Subcutaneous adipose tissue (tissue), 4 donors: ENCODE results near the gene SLC38A8. TPM values are rescaled to one million over a fixed set of nuclear protein-coding genes. Genes with fewer than 3 reads are reported as not detected.

Source experiments
- CTCF ChIP-seq: fragments of 450-650 bp; IDR thresholded peaks from one replicate; pipeline ENCODE4 v1.5.1; 2016; ENCODE audit warnings: low read depth, mild to moderate bottlenecking, control low read depth, antibody characterized with exemption, moderate library complexity
- total RNA-seq, 4 donors: library from RNA; depleted of rRNA; stranded (reverse); fragments of >200 nt; gene quantifications; one replicate each; pipeline ENCODE4 v1.1.0, GENCODE V29; 2016

Gene SLC38A8
- total RNA-seq, 4 donors from 2014 or later, result not detected

DNA sequence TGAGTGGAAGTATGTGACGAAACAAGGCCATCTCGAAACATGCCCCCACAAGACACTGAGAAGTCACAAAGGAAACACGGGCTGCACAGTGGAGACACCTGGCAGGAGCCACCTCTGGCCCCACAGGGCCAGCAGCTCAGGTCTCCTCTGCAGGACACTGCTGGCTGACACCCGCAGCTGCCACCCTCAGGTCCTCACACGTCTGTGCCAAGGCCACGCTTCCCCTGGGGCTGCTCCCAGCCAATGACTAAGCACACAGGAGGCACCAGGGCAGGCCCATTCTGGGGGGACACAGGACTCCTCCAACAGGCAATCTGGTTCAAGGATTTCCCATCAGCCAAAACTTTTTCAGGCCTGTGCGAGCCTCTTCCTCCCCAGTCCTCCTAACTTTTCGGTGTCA lies 37.8 kb upstream of the SLC38A8 start:
- no peak for TF ChIP-seq CTCF

DNA sequence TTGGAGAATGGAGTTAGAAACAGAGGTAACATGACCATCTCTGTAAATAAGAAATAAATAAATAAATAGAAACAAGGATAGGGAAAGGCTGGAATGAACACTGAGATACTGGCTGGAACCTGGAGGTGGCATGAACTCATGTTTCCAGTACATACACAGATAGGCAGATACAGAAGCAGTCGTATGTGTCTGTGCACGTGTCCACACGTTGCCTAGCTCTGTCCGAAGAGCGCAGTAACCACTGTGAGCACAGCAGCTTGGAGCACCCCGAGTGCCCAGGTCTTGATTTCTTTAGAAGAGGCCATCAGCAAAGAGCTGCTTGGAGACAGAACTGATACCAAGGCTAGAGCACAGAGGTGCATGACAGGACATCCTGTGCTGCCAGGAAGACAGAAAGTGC lies 37.1 kb upstream of the SLC38A8 start:
- TF ChIP-seq CTCF, result no peak

- no peak for TF ChIP-seq CTCF
Measured at GRCh38 chr16:84075376-84075775, 32.8 kb upstream of the SLC38A8 start.

- TF ChIP-seq CTCF, result no peak
Measured at GRCh38 chr16:84074721-84075120, 32.1 kb upstream of the SLC38A8 start.

DNA sequence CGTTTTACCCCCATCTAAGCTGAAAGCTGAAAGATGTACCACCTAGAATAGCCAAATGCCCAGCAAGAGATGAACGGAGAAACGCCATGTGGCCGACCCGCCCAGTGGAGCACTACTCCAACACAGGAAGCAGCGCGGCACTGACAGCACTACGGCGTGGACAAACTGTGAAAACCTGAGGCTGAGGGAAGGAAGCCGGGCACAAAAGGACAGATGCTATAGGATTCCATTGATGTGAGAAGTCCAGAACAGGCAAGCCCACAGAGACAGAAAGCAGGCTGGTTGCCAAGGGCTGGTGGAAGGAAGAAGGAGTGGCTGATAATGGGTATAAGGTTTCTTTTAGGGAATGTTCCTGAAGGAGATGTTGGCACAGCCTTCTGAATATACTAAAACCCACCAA lies 29.4 kb upstream of the SLC38A8 start:
- no peak for TF ChIP-seq CTCF

- TF ChIP-seq CTCF, result no peak
Measured at GRCh38 chr16:84071121-84071520, 28.5 kb upstream of the SLC38A8 start.

DNA sequence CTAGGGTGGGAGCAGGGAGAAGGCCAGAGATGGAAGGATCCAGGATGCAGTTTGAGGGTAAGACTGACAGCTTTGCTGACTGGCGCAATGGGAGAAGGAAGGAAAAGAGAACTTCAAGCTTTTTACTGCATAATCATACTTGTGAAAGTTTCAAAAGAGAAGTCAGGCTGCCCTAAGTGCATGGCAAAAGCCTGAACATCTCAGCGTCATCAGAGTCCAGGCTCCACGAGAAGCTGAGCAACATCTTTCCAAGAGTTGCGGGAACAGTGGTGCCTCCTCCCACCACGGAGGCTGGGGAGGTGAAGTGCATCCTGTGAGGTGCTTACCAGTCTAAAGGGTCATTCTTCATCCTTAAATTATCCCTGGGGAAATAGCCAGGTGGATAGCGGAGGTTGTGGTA lies 26.9 kb upstream of the SLC38A8 start:
- no peak for TF ChIP-seq CTCF
